K562 (cell line): ENCODE results near the gene DDX54. TPM values are rescaled to one million over a fixed set of nuclear protein-coding genes. Genes with fewer than 3 reads are reported as not detected.
A peak's percentile ranks its signal among the peaks of the same experiment; 100 is the strongest.

Experiments
- ATAC-seq: fragments of 200-7000 bp; cut with Tn5 transposase; 3 replicates; pipeline ENCODE4 v1.9.1; 2020; ENCODE audit warnings: moderate library complexity
- BruUV-seq: library from RNA; stranded (reverse); fragments of 400-500 nt; replicated peaks from 2 replicates; lab custom pipeline; 2021; lab: Mats Ljungman, UMichigan
- CTCF ChIA-PET: fragments of 300-600 bp; formaldehyde crosslinking; extraction: SDS; loops from one replicate; lab custom pipeline; 2021; ENCODE audit warnings: low intra/inter-chr PET ratio; lab: Yijun Ruan, JAX
- POLR2A ChIA-PET: fragments of 300-600, 350-650 bp; sonication (Branson Sonifier 250); formaldehyde crosslinking; extraction: SDS; loops from one replicate; lab custom pipeline; 2021; ENCODE audit warnings: antibody characterized with exemption, inconsistent platforms; lab: Yijun Ruan, JAX
- DNase-seq, 4 experiments: peaks; one replicate each; pipeline versions ENCODE4 v3.0.0 to v3.0.0-alpha.2; 2011 to 2018; ENCODE audit warnings: low spot score in 3 of 4, mixed read lengths in 3 of 4; ENCODE audit errors: extremely low read depth in 1 of 4
- FAIRE-seq: peaks from 2 replicates; lab custom pipeline; 2011; peaks lifted over from hg19 to GRCh38; lab: Jason Lieb, UNC
- H2AFZ ChIP-seq: 2 replicates; pipeline ENCODE4 v1.6.0; 2011; ENCODE audit warnings: low read depth, low read length, control low read depth, inconsistent platforms
- H3K27ac ChIP-seq: fragments of 200-600 bp; 3 replicates; pipeline ENCODE4 v1.8.0; 2011; ENCODE audit warnings: low read depth, mild to moderate bottlenecking, control low read depth, inconsistent platforms, low read length, moderate library complexity, mixed read lengths; ENCODE audit errors: extremely low read depth
- H3K27me3 ChIP-seq, 2 experiments: fragments of 300-600 bp in 1 of 2; 2 replicates in 1 of 2; 3 replicates in 1 of 2; pipeline versions ENCODE4 v1.6.0 to v1.8.0; 2011; ENCODE audit warnings: inconsistent platforms in 2 of 2, low read length in 2 of 2, mild to moderate bottlenecking in 1 of 2, mixed read lengths in 1 of 2, moderate library complexity in 1 of 2; ENCODE audit not compliant: control insufficient read depth in 2 of 2, insufficient read depth in 2 of 2
- H3K36me3 ChIP-seq: fragments of 300-600 bp; 3 replicates; pipeline ENCODE4 v1.8.0; 2011; ENCODE audit warnings: mild to moderate bottlenecking, low read length, inconsistent platforms; ENCODE audit not compliant: control insufficient read depth, insufficient read depth
- H3K4me1 ChIP-seq, 2 experiments: fragments of 200-600 bp in 1 of 2; replicated peaks in 1 of 2; 2 replicates in 1 of 2; 3 replicates in 1 of 2; pipeline versions ENCODE4 v1.5.1 to v1.8.0; 2011; ENCODE audit warnings: inconsistent platforms in 2 of 2, low read length in 2 of 2, mild to moderate bottlenecking in 1 of 2, mixed read lengths in 1 of 2, moderate library complexity in 1 of 2; ENCODE audit not compliant: control insufficient read depth in 2 of 2, insufficient read depth in 2 of 2
- H3K4me2 ChIP-seq: 2 replicates; pipeline ENCODE4 v1.6.1; 2011; ENCODE audit warnings: low read length, control low read depth, inconsistent platforms, mixed read lengths; ENCODE audit not compliant: insufficient read depth
- H3K4me3 ChIP-seq: fragments of 200-600 bp; sonication (generic), shearing (Covaris generic); 2 replicates; pipeline ENCODE4 v1.5.1; 2016; ENCODE audit warnings: control low read depth, inconsistent platforms
- H3K79me2 ChIP-seq: fragments of 200-600 bp; 3 replicates; pipeline ENCODE4 v1.8.0; 2011; ENCODE audit warnings: low read length, inconsistent platforms; ENCODE audit not compliant: control insufficient read depth, insufficient read depth
- H3K9ac ChIP-seq, 2 experiments: 2 replicates each; pipeline versions ENCODE4 v1.6.0 to v1.6.1; 2011; ENCODE audit warnings: low read depth in 2 of 2, low read length in 2 of 2, control low read depth in 1 of 2, inconsistent platforms in 1 of 2, mild to moderate bottlenecking in 1 of 2, mixed read lengths in 1 of 2; ENCODE audit not compliant: insufficient read depth in 1 of 2
- H3K9me1 ChIP-seq: one replicate; pipeline ENCODE4 v1.6.0; 2011; ENCODE audit warnings: inconsistent platforms, mild to moderate bottlenecking, low read length, moderate library complexity; ENCODE audit not compliant: control insufficient read depth, insufficient read depth
- H3K9me3 ChIP-seq: replicated peaks from 2 replicates; pipeline ENCODE4 v1.5.1; 2011; ENCODE audit warnings: low read depth, low read length, inconsistent platforms; ENCODE audit not compliant: control insufficient read depth, insufficient read depth
- H4K20me1 ChIP-seq: replicated peaks from 2 replicates; pipeline ENCODE4 v1.6.1; 2011; ENCODE audit warnings: low read length, inconsistent platforms, mixed read lengths; ENCODE audit not compliant: control insufficient read depth, insufficient read depth
- ASH1L ChIP-seq: fragments of 450-650 bp; IDR thresholded peaks from 2 replicates; pipeline ENCODE4 v1.6.1; 2018; ENCODE audit warnings: borderline replicate concordance, mild to moderate bottlenecking, low read depth; ENCODE audit not compliant: partially characterized antibody
- CLOCK ChIP-seq: fragments of 250-450 bp; sonication (Bioruptor Pico); IDR thresholded peaks from 2 replicates; pipeline ENCODE4 v1.4.0; 2020; ENCODE audit warnings: mild to moderate bottlenecking, moderate library complexity, borderline replicate concordance
- CTCFL ChIP-seq: IDR thresholded peaks from 2 replicates; pipeline ENCODE4 v1.6.1; 2011; ENCODE audit warnings: borderline replicate concordance, low read depth, mild to moderate bottlenecking, moderate library complexity, low read length; ENCODE audit not compliant: insufficient read depth, poor library complexity, severe bottlenecking
- HNRNPK ChIP-seq: fragments of 200-400 bp; formaldehyde crosslinking; IDR thresholded peaks from one replicate; pipeline ENCODE4 v1.6.1; 2018; ENCODE audit warnings: mild to moderate bottlenecking, low read depth, low read length; ENCODE audit not compliant: poor library complexity, severe bottlenecking
- KDM5B ChIP-seq: fragments of 200-600 bp; sonication (generic); IDR thresholded peaks from 2 replicates; pipeline ENCODE4 v1.6.1; 2012; ENCODE audit warnings: low read depth, mild to moderate bottlenecking, moderate library complexity, low read length, control low read depth, inconsistent platforms; ENCODE audit not compliant: insufficient replicate concordance
- LARP7 ChIP-seq: fragments of 450-650 bp; IDR thresholded peaks from 2 replicates; pipeline ENCODE4 v1.6.1; 2016
- NCOA4 ChIP-seq: fragments of 450-650 bp; IDR thresholded peaks from 2 replicates; pipeline ENCODE4 v1.6.1; 2018; ENCODE audit warnings: mild to moderate bottlenecking; ENCODE audit not compliant: partially characterized antibody
- PURB ChIP-seq: sonication (generic); formaldehyde crosslinking; IDR thresholded peaks from 2 replicates; pipeline ENCODE4 v1.9.0; 2021; ENCODE audit warnings: low read depth, mild to moderate bottlenecking, missing genetic modification reagents
- SIN3B ChIP-seq: fragments of 450-650 bp; IDR thresholded peaks from 2 replicates; pipeline ENCODE4 v1.6.1; 2017; ENCODE audit warnings: low read depth, mild to moderate bottlenecking, moderate library complexity
- SMAD1 ChIP-seq: fragments of 150-350 bp; IDR thresholded peaks from 2 replicates; pipeline ENCODE4 v1.6.1; 2014; ENCODE audit warnings: low read length, low read depth; ENCODE audit not compliant: partially characterized antibody
- SNIP1 ChIP-seq: fragments of 450-650 bp; IDR thresholded peaks from 2 replicates; pipeline ENCODE4 v1.7.1; 2017; ENCODE audit warnings: low read depth, mild to moderate bottlenecking
- SREBF2 ChIP-seq: sonication (generic); formaldehyde crosslinking; IDR thresholded peaks from 2 replicates; pipeline ENCODE4 v1.4.0; 2020; ENCODE audit warnings: mild to moderate bottlenecking, missing genetic modification reagents
- SRSF1 ChIP-seq: fragments of 200-400 bp; formaldehyde crosslinking; IDR thresholded peaks from 2 replicates; pipeline ENCODE4 v1.6.1; 2017; ENCODE audit warnings: mild to moderate bottlenecking, low read depth, low read length, moderate library complexity
- ZC3H4 ChIP-seq: sonication (generic); formaldehyde crosslinking; IDR thresholded peaks from 2 replicates; pipeline ENCODE4 v1.9.0; 2021; ENCODE audit warnings: missing genetic modification reagents, borderline replicate concordance
- ZNF583 ChIP-seq: fragments of 250-450 bp; sonication (Bioruptor Pico); IDR thresholded peaks from 2 replicates; pipeline ENCODE4 v1.4.0; 2020
- WGBS: fragments of 100-300 bp; shearing (Covaris generic); methylation state at CpG from one replicate; pipeline ENCODE4 v1.1.6; 2016; ENCODE audit warnings: low coverage, mixed read lengths; ENCODE audit not compliant: insufficient coverage; ENCODE audit errors: missing lambda C conversion rate; 5-methylcytosine and 5-hydroxymethylcytosine counted together
- in situ Hi-C: fragments of 300-500 bp; cut with MboI; formaldehyde crosslinking; loops from 4 replicates; pipeline ENCODE4 v1.15.0; 2018; ENCODE audit warnings: inconsistent platforms, mixed read lengths
- intact Hi-C: fragments of 100-400 bp; cut with micrococcal nuclease; formaldehyde crosslinking; loops from 2 replicates; pipeline ENCODE4 v1.14.2; 2022
- polyA plus RNA-seq, 8 experiments: library from polyadenylated mRNA; depleted of rRNA in 4 of 8; stranded (reverse) in 5 of 8; unstranded in 3 of 8; fragments of >200 nt; fragmentation: Nextera tagmentation in 2 of 8; fragmentation: Illumina TruSeq in 1 of 8; extraction: Ambion mirVana in 2 of 8; extraction: Trizol in 1 of 8; gene quantifications; 2 replicates each; pipeline versions ENCODE4 v1.2.1 to v1.2.3, GENCODE V29; 2011 to 2014; ENCODE audit warnings: inconsistent platforms in 1 of 8, missing spikeins in 1 of 8
- total RNA-seq, 7 experiments: library from RNA; depleted of rRNA in 6 of 7; stranded (reverse); fragments of >200 nt in 6 of 7; fragmentation: Illumina TruSeq in 2 of 7; extraction: Trizol in 2 of 7; gene quantifications; 2 replicates each; pipeline versions ENCODE4 v1.2.1 to v1.2.3, GENCODE V29; 2011 to 2021; ENCODE audit warnings: low replicate concordance in 1 of 7
- TF ChIP-seq, protein P1 (sequence below): fragments of 450-650 bp; conservative IDR thresholded peaks from 2 replicates; pipeline ENCODE4 v1.6.1; 2016; ENCODE audit warnings: missing genetic modification characterization, low read depth, mild to moderate bottlenecking, control low read depth, missing compliant biosample characterization

Gene DDX54
- total and polyA plus RNA-seq, 9 of the 15 experiments (the other 6 are each of a cell fraction or from before 2014, with no cell fraction given), result 1.4 to 135 (median 51.4) TPM

- TF ChIP-seq SRSF1, result no peak
- no peak for TF ChIP-seq CLOCK
- TF ChIP-seq, protein P1, sequence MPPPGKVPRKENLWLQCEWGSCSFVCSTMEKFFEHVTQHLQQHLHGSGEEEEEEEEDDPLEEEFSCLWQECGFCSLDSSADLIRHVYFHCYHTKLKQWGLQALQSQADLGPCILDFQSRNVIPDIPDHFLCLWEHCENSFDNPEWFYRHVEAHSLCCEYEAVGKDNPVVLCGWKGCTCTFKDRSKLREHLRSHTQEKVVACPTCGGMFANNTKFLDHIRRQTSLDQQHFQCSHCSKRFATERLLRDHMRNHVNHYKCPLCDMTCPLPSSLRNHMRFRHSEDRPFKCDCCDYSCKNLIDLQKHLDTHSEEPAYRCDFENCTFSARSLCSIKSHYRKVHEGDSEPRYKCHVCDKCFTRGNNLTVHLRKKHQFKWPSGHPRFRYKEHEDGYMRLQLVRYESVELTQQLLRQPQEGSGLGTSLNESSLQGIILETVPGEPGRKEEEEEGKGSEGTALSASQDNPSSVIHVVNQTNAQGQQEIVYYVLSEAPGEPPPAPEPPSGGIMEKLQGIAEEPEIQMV (tag), result no peak
Measured at GRCh38 chr12:113186033-113186365, 721 bp upstream of the DDX54 start (continued).

GRCh38 chr12:113184900-113185179, 438 bp downstream of the DDX54 start:
- ATAC-seq (peak; percentile 94), DNase-seq (peak; percentile 92 to 97 (median 94)), FAIRE-seq (peak; percentile 96)
- ChIA-PET POLR2A (interaction anchor here (0.6 to 1.5 kb wide), 5 partner anchors 47 to 930 kb away, joined by 3 to 4 read pairs (median 3); no protein-coding TSS in a partner anchor), CTCF (no interaction called here)
- in situ Hi-C loops, result loop anchor here (25.0 kb wide), 1 partner anchor 227 kb away; the partner anchor contains the start of genes SDS and SDSL
- Histone ChIP-seq H3K36me3 (peaks cover 63% of the 10 kb centered on the region), H2AFZ (peak overlapping the region; percentile 97), H3K9me3 (no peaks in the 10 kb centered on the region), H3K27ac (peak overlapping the region; percentile 97), H3K9me1 (no peaks in the 10 kb centered on the region), H4K20me1 (peaks cover 7% of the 10 kb centered on the region), H3K4me2 (peak overlapping the region; percentile 84), H3K4me3 (peak overlapping the region; percentile 91), H3K27me3 (no peaks in the 10 kb centered on the region), H3K4me1 (peaks cover 26 to 40% of the 10 kb centered on the region in 2 experiments; a peak in 4 of 5 replicates), H3K9ac (peak overlapping the region; percentile 96 to 100), H3K79me2 (peaks cover 80% of the 10 kb centered on the region)
- BruUV-seq, result no TSS peak
- WGBS, result 0% methylated on average over 12 of the region's 20 CpGs
- intact Hi-C loops, result no loop called here
- TF ChIP-seq SIN3B, result no peak
- no peak for TF ChIP-seq NCOA4
- no peak for TF ChIP-seq CTCFL
- TF ChIP-seq SNIP1, result no peak
- no peak for TF ChIP-seq KDM5B
- no peak for TF ChIP-seq ZNF583 (CRISPR knock-in tag)
- no peak for TF ChIP-seq SREBF2 (CRISPR knock-in tag)
- TF ChIP-seq SMAD1, result peak; percentile 24
- no peak for TF ChIP-seq LARP7
- TF ChIP-seq PURB (CRISPR knock-in tag), result no peak
- no peak for TF ChIP-seq HNRNPK
- TF ChIP-seq ZC3H4 (CRISPR knock-in tag), result no peak
- TF ChIP-seq ASH1L, result peak; percentile 79
